NCI-H526 treated with DMSO at 0.1 percent for 48 hours (cell line): ENCODE results near the gene TTBK2.

ENCODE experiments used
- DNase-seq: peaks from one replicate; lab custom pipeline; 2025; lab: John Stamatoyannopoulos, UW

The TTBK2 gene

DNA sequence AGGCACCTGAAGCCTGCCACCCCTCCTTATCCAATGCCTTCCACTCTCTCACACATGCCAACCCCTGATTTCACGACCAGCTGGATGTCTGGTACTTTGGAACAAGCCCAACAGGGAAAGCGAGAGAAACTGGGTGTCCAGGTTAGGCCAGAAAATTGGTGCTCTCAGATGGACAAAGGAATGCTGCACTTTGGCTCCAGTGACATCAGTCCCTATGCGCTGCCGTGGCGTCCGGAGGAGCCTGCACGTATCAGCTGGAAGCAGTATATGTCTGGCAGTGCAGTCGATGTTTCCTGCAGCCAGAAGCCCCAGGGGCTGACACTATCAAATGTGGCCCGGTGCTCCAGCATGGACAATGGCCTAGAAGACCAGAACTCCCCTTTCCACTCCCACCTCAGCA is 228.8 kb downstream of the TTBK2 start:
- no peak for DNase-seq

DNA sequence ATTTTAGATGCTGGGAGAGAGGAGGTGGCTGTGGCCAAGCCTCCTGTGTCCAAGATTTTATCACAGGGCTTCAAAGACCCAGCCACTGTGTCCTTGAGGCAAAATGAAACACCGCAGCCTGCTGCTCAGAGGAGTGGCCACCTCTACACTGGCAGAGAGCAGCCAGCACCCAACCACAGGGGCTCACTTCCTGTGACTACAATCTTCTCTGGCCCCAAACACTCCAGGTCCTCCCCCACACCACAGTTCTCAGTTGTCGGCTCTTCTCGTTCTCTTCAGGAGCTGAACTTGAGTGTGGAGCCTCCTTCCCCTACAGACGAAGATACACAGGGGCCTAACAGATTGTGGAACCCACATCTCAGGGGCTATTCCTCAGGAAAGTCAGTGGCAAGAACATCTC is 229.3 kb downstream of the TTBK2 start:
- no peak for DNase-seq
